Measurements from ENCODE around the gene PIP4K2A. TPM values are rescaled to one million over a fixed set of nuclear protein-coding genes. Genes with fewer than 3 reads are reported as not detected.

The PIP4K2A gene
- total and polyA plus RNA-seq, 4 donors = 7.3 to 42.2 (median 27.6) TPM

- Histone ChIP-seq H3K9ac (ENCODE audit: insufficient read depth in 1 of 2, low read length in 2 of 2) (no peak overlapping the region), H3K27ac (ENCODE audit: low read depth in 1 of 2, low read length in 1 of 2) (no peak overlapping the region), H3K9me3 (ENCODE audit: control insufficient read depth in 4 of 4, insufficient read depth in 3 of 4, low read length in 3 of 4) (no peaks in the 10 kb centered on the region), H3K4me3 (no peak overlapping the region), H3K36me3 (ENCODE audit: control insufficient read depth in 4 of 4, insufficient read depth in 4 of 4, low read length in 4 of 4) (no peaks in the 10 kb centered on the region), H3K4me1 (ENCODE audit: control insufficient read depth in 5 of 5, insufficient read depth in 5 of 5, low read length in 5 of 5) (peaks cover 0 to 13% (median 3%) of the 10 kb centered on the region in 5 donors), H3K27me3 (ENCODE audit: control insufficient read depth in 3 of 3, insufficient read depth in 3 of 3, low read length in 2 of 3) (no peaks in the 10 kb centered on the region)
- ATAC-seq (ENCODE audit: insufficient read depth, low FRiP score) (no peak), DNase-seq (no peak)
- TF ChIP-seq, protein P1, sequence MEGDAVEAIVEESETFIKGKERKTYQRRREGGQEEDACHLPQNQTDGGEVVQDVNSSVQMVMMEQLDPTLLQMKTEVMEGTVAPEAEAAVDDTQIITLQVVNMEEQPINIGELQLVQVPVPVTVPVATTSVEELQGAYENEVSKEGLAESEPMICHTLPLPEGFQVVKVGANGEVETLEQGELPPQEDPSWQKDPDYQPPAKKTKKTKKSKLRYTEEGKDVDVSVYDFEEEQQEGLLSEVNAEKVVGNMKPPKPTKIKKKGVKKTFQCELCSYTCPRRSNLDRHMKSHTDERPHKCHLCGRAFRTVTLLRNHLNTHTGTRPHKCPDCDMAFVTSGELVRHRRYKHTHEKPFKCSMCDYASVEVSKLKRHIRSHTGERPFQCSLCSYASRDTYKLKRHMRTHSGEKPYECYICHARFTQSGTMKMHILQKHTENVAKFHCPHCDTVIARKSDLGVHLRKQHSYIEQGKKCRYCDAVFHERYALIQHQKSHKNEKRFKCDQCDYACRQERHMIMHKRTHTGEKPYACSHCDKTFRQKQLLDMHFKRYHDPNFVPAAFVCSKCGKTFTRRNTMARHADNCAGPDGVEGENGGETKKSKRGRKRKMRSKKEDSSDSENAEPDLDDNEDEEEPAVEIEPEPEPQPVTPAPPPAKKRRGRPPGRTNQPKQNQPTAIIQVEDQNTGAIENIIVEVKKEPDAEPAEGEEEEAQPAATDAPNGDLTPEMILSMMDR (IDR thresholded peaks at IDR 0.05; ENCODE audit: control extremely low read depth, extremely low read depth) = no peak
- WGBS, 2 donors = 84 to 93% methylated on average over 6 of the region's 6 CpGs
Observed at GRCh38 chr10:22640359-22640758, 74.0 kb downstream of the PIP4K2A start.

DNA sequence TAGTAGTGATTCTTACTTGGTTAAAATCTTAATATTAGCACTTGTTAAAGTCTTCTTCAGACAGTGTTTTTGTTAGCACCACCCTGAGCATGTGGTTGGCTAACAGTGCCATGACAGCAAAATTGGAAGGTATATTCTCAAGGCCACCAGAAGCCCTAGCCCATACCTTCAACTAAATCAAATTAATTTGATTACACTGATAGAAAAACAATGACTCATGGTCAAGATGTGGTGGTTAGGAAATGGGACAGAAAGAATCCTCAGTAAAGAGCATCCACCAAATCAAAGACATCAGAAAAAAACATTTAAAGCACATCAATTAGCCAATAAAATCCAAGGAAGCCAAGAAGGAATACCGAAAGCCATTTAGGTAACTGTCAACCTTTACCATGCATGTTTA is 75.5 kb downstream of the PIP4K2A start:
- H3K9ac ChIP-seq (ENCODE audit: insufficient read depth in 1 of 2, low read length in 2 of 2) = no peak overlapping the region
- ATAC-seq (ENCODE audit: insufficient read depth, low FRiP score) = no peak
- WGBS, 2 donors = 94 to 100% methylated on average over 1 of the region's 1 CpG

GRCh38 chr10:22637491-22637890 is 76.9 kb downstream of the PIP4K2A start:
- no peak overlapping the region for H3K9ac ChIP-seq (ENCODE audit: insufficient read depth in 1 of 2, low read length in 2 of 2)
- WGBS, 2 donors = 82 to 93% methylated on average over 4 of the region's 4 CpGs
- H3K27me3 ChIP-seq (ENCODE audit: control insufficient read depth in 3 of 3, insufficient read depth in 3 of 3, low read length in 2 of 3) = no peaks in the 10 kb centered on the region
- DNase-seq (no peak), ATAC-seq (ENCODE audit: insufficient read depth, low FRiP score) (no peak)
- TF ChIP-seq, protein P1 (IDR thresholded peaks at IDR 0.05; ENCODE audit: control extremely low read depth, extremely low read depth) = no peak
- no peak overlapping the region for H3K4me3 ChIP-seq
- H3K27ac ChIP-seq (ENCODE audit: low read depth in 1 of 2, low read length in 1 of 2) = no peak overlapping the region
- H3K4me1 ChIP-seq (ENCODE audit: control insufficient read depth in 5 of 5, insufficient read depth in 5 of 5, low read length in 5 of 5) = peaks cover 0 to 3% (median 0%) of the 10 kb centered on the region in 5 donors
- no peaks in the 10 kb centered on the region for H3K9me3 ChIP-seq (ENCODE audit: control insufficient read depth in 4 of 4, insufficient read depth in 3 of 4, low read length in 3 of 4)
- H3K36me3 ChIP-seq (ENCODE audit: control insufficient read depth in 4 of 4, insufficient read depth in 4 of 4, low read length in 4 of 4) = no peaks in the 10 kb centered on the region

More for the DNA sequence above, 75.5 kb downstream of the PIP4K2A start:
- no peak for DNase-seq
- Histone ChIP-seq H3K4me3 (no peak overlapping the region), H3K4me1 (ENCODE audit: control insufficient read depth in 5 of 5, insufficient read depth in 5 of 5, low read length in 5 of 5) (peaks cover 0 to 10% (median 2%) of the 10 kb centered on the region in 5 donors), H3K27me3 (ENCODE audit: control insufficient read depth in 3 of 3, insufficient read depth in 3 of 3, low read length in 2 of 3) (no peaks in the 10 kb centered on the region), H3K27ac (ENCODE audit: low read depth in 1 of 2, low read length in 1 of 2) (no peak overlapping the region), H3K9me3 (ENCODE audit: control insufficient read depth in 4 of 4, insufficient read depth in 3 of 4, low read length in 3 of 4) (no peaks in the 10 kb centered on the region), H3K36me3 (ENCODE audit: control insufficient read depth in 4 of 4, insufficient read depth in 4 of 4, low read length in 4 of 4) (no peaks in the 10 kb centered on the region)
- TF ChIP-seq, protein P1 (IDR thresholded peaks at IDR 0.05; ENCODE audit: control extremely low read depth, extremely low read depth) = no peak

GRCh38 chr10:22635650-22636049 is 78.7 kb downstream of the PIP4K2A start:
- Histone ChIP-seq H3K27ac (ENCODE audit: low read depth in 1 of 2, low read length in 1 of 2) (no peak overlapping the region), H3K4me1 (ENCODE audit: control insufficient read depth in 5 of 5, insufficient read depth in 5 of 5, low read length in 5 of 5) (peaks cover 0 to 8% (median 0%) of the 10 kb centered on the region in 5 donors), H3K9ac (ENCODE audit: insufficient read depth in 1 of 2, low read length in 2 of 2) (no peak overlapping the region), H3K36me3 (ENCODE audit: control insufficient read depth in 4 of 4, insufficient read depth in 4 of 4, low read length in 4 of 4) (no peaks in the 10 kb centered on the region), H3K4me3 (no peak overlapping the region), H3K27me3 (ENCODE audit: control insufficient read depth in 3 of 3, insufficient read depth in 3 of 3, low read length in 2 of 3) (no peaks in the 10 kb centered on the region), H3K9me3 (ENCODE audit: control insufficient read depth in 4 of 4, insufficient read depth in 3 of 4, low read length in 3 of 4) (no peaks in the 10 kb centered on the region)
- TF ChIP-seq, protein P1 (IDR thresholded peaks at IDR 0.05; ENCODE audit: control extremely low read depth, extremely low read depth) = no peak
- DNase-seq (no peak), ATAC-seq (ENCODE audit: insufficient read depth, low FRiP score) (no peak)
- WGBS, 2 donors = 80 to 85% methylated on average over 10 of the region's 10 CpGs

All from lung (tissue), 12 donors.